ENCODE data around the gene GRIN2A. TPM values are rescaled to one million over a fixed set of nuclear protein-coding genes. Genes with fewer than 3 reads are reported as not detected.

GRIN2A gene
- total and polyA plus RNA-seq, 2 donors (not counting 3 experiments of a cell fraction or from before 2014, with no cell fraction given): not detected

GRCh38 chr16:9970796-9971195 is 211.4 kb downstream of the GRIN2A start:
- Histone ChIP-seq H3K4me2 (ENCODE audit: insufficient read depth, low read length) (no peak overlapping the region), H3K79me2 (ENCODE audit: control insufficient read depth, insufficient read depth, low read length) (no peaks in the 10 kb centered on the region), H3K9ac (replicated peaks; ENCODE audit: extremely low read depth, insufficient read depth, low read length) (no peak overlapping the region), H4K20me1 (replicated peaks; ENCODE audit: control insufficient read depth, extremely low read depth, insufficient read depth, low read length) (no peaks in the 10 kb centered on the region), H3K27me3 (ENCODE audit: control insufficient read depth in 2 of 2, insufficient read depth in 2 of 2, low read length in 2 of 2) (no peaks in the 10 kb centered on the region), H3K9me3 (replicated peaks; ENCODE audit: control insufficient read depth, insufficient read depth, low read length) (no peaks in the 10 kb centered on the region), H3K4me3 (replicated peaks in 1 of 3; ENCODE audit: insufficient read depth in 1 of 3, low read depth in 1 of 3, low read length in 3 of 3) (no peak overlapping the region), H2AFZ (ENCODE audit: low read depth, low read length) (no peak overlapping the region), H3K4me1 (ENCODE audit: control insufficient read depth, extremely low read depth, insufficient read depth, low read length) (no peaks in the 10 kb centered on the region), H3K27ac (ENCODE audit: insufficient read depth, low read depth, low read length) (no peak overlapping the region), H3K36me3 (ENCODE audit: control insufficient read depth in 2 of 2, extremely low read depth in 1 of 2, insufficient read depth in 2 of 2, low read length in 2 of 2) (no peaks in the 10 kb centered on the region), H3K9me1 (replicated peaks; ENCODE audit: control insufficient read depth, extremely low read depth, insufficient read depth, low read length) (no peaks in the 10 kb centered on the region)
- FAIRE-seq (no peak), DNase-seq (ENCODE audit: low read depth, low spot score) (no peak)
- ChIA-PET CTCF (no interaction called here), POLR2A (no interaction called here)
- TF ChIP-seq CTCF (IDR thresholded peaks at IDR 0.05; ENCODE audit: extremely low read depth in 1 of 2, insufficient read depth in 1 of 2, low read depth in 1 of 2, low read length in 2 of 2) (no peak), MYC (IDR thresholded peaks at IDR 0.05; ENCODE audit: low read depth, low read length) (no peak), GATA2 (IDR thresholded peaks at IDR 0.05; ENCODE audit: insufficient read depth, insufficient read length, low read depth, low read length) (no peak), JUN (IDR thresholded peaks at IDR 0.05; ENCODE audit: borderline replicate concordance, insufficient read depth, insufficient read length, low read depth) (no peak), FOS (IDR thresholded peaks at IDR 0.05; ENCODE audit: borderline replicate concordance, insufficient read depth, low read length) (no peak), POLR2A (IDR thresholded peaks at IDR 0.05; ENCODE audit: low read depth, low read length) (no peak), POLR2AphosphoS5 (IDR thresholded peaks at IDR 0.05; ENCODE audit: insufficient read depth, low read depth, low read length) (no peak), MAX (IDR thresholded peaks at IDR 0.05; ENCODE audit: insufficient read depth, insufficient read length) (no peak), EZH2 (IDR thresholded peaks at IDR 0.05; ENCODE audit: borderline replicate concordance, low read depth, low read length, severe bottlenecking) (no peak)
- dilution Hi-C loops (cut with MboI; ENCODE audit: extremely low pct_ligation_motif_present, low sequenced_read_pairs) (no loop called here), intact Hi-C loops (cut with micrococcal nuclease) (no loop called here)
- BruUV-seq (replicated peaks): no TSS peak
